Esophagus muscularis mucosa (tissue), 4 donors: ENCODE measurements around the gene CROCC2. TPM values are rescaled to one million over a fixed set of nuclear protein-coding genes. Genes with fewer than 3 reads are reported as not detected.

ENCODE experiments used
- DNase-seq: peaks from one replicate; pipeline ENCODE4 v3.0.0-alpha.2; 2017; ENCODE audit errors: extremely low spot score
- H3K27ac ChIP-seq, 4 donors: fragments of 200-600 bp; sonication (generic); replicated peaks in 1 of 4; 1 replicate in 3 of 4; 2 replicates in 1 of 4; pipeline ENCODE4 v1.5.1; 2016 to 2019; ENCODE audit warnings: mild to moderate bottlenecking in 1 of 4
- H3K27me3 ChIP-seq, 4 donors: fragments of 200-600 bp; sonication (generic); one replicate each; pipeline versions ENCODE4 v1.5.1 to v1.6.0; 2016 to 2019
- H3K36me3 ChIP-seq, 4 donors: fragments of 200-600 bp; sonication (generic); one replicate each; pipeline ENCODE4 v1.5.1; 2016 to 2019
- H3K4me1 ChIP-seq, 4 donors: fragments of 200-600 bp; sonication (generic); one replicate each; pipeline ENCODE4 v1.5.1; 2016 to 2019
- H3K4me3 ChIP-seq, 4 donors: fragments of 200-600 bp; sonication (generic); 1 replicate in 2 of 4; 2 replicates in 2 of 4; pipeline ENCODE4 v1.5.1; 2016 to 2019; ENCODE audit warnings: mild to moderate bottlenecking in 4 of 4, moderate library complexity in 1 of 4
- H3K9me3 ChIP-seq, 4 donors: fragments of 200-600 bp; sonication (generic); 1 replicate in 3 of 4; 2 replicates in 1 of 4; pipeline ENCODE4 v1.5.1; 2016 to 2019
- CTCF ChIP-seq, 3 experiments: fragments of 200-600 bp in 2 of 3; fragments of 450-650 bp in 1 of 3; sonication (generic) in 2 of 3; IDR thresholded peaks; one replicate each; pipeline ENCODE4 v1.5.1; 2017 to 2019; ENCODE audit warnings: antibody characterized with exemption in 3 of 3, mild to moderate bottlenecking in 2 of 3, moderate library complexity in 1 of 3
- EP300 ChIP-seq: sonication (generic); formaldehyde crosslinking; IDR thresholded peaks from one replicate; pipeline ENCODE4 v1.6.1; 2017; ENCODE audit warnings: antibody characterized with exemption
- POLR2A ChIP-seq: fragments of 450-650 bp; IDR thresholded peaks from one replicate; pipeline ENCODE4 v1.6.1; 2017; ENCODE audit warnings: antibody characterized with exemption, moderate library complexity, mild to moderate bottlenecking, low read depth
- POLR2AphosphoS5 ChIP-seq, 2 donors: sonication (generic); formaldehyde crosslinking; IDR thresholded peaks; one replicate each; pipeline ENCODE4 v1.6.1; 2017; ENCODE audit warnings: antibody characterized with exemption in 2 of 2
- WGBS: methylation state at CpG from one replicate; pipeline ENCODE4 v1.1.5; 2018; 5-methylcytosine and 5-hydroxymethylcytosine counted together
- intact Hi-C: fragments of 100-400 bp; cut with DNase I; formaldehyde crosslinking; loops from one replicate; pipeline ENCODE4 v1.15.1; 2023
- total RNA-seq, 4 donors: library from RNA; depleted of rRNA; stranded (reverse); fragments of >200 nt; gene quantifications; one replicate each; pipeline versions ENCODE4 v1.1.0 to v1.2.1, GENCODE V29; 2016

Gene CROCC2
- total RNA-seq, 4 donors from 2014 or later = not detected

GRCh38 chr2:240935103-240935876 is 29.2 kb downstream of the CROCC2 start:
- H3K4me1 ChIP-seq = no peaks in the 10 kb centered on the region
- peaks cover 0 to 16% (median 8%) of the 10 kb centered on the region in 4 donors for H3K9me3 ChIP-seq
- H3K27ac ChIP-seq = no peak overlapping the region
- no peak for DNase-seq
- H3K4me3 ChIP-seq = no peak overlapping the region
- no peak for TF ChIP-seq POLR2A
- no peak for TF ChIP-seq POLR2AphosphoS5 (IDR thresholded peaks at IDR 0.05)
- TF ChIP-seq EP300 = no peak
- TF ChIP-seq CTCF (IDR thresholded peaks at IDR 0.05) = no peak
- peaks cover 0 to 31% (median 0%) of the 10 kb centered on the region in 4 donors for H3K27me3 ChIP-seq
- 77% methylated on average over 16 of the region's 25 CpGs for WGBS
- H3K36me3 ChIP-seq = no peaks in the 10 kb centered on the region
- intact Hi-C loops = no loop called here

GRCh38 chr2:240936106-240936505 is 30.0 kb downstream of the CROCC2 start:
- DNase-seq = no peak
- no peak overlapping the region for H3K4me3 ChIP-seq
- H3K36me3 ChIP-seq = no peaks in the 10 kb centered on the region
- peaks cover 0 to 16% (median 8%) of the 10 kb centered on the region in 4 donors for H3K9me3 ChIP-seq
- TF ChIP-seq CTCF (IDR thresholded peaks at IDR 0.05) (no peak), POLR2AphosphoS5 (IDR thresholded peaks at IDR 0.05) (no peak), EP300 (no peak), POLR2A (no peak)
- intact Hi-C loops = no loop called here
- H3K27ac ChIP-seq = no peak overlapping the region
- no peaks in the 10 kb centered on the region for H3K4me1 ChIP-seq
- peaks cover 0 to 23% (median 0%) of the 10 kb centered on the region in 4 donors for H3K27me3 ChIP-seq
- WGBS = 92% methylated on average over 9 of the region's 9 CpGs

- TF ChIP-seq POLR2A (no peak), POLR2AphosphoS5 (IDR thresholded peaks at IDR 0.05) (no peak), EP300 (no peak), CTCF (IDR thresholded peaks at IDR 0.05) (no peak)
- Histone ChIP-seq H3K4me3 (no peak overlapping the region), H3K36me3 (no peaks in the 10 kb centered on the region), H3K4me1 (no peaks in the 10 kb centered on the region), H3K9me3 (peaks cover 0 to 7% (median 6%) of the 10 kb centered on the region in 4 donors), H3K27me3 (peaks cover 0 to 25% (median 0%) of the 10 kb centered on the region in 4 donors), H3K27ac (no peak overlapping the region)
- no peak for DNase-seq
- 90% methylated on average over 7 of the region's 7 CpGs for WGBS
- intact Hi-C loops = no loop called here
Observed at GRCh38 chr2:240946046-240946445, 39.9 kb downstream of the CROCC2 start.

GRCh38 chr2:240946654-240947053 is 40.5 kb downstream of the CROCC2 start:
- DNase-seq = no peak
- H3K4me3 ChIP-seq = no peak overlapping the region
- intact Hi-C loops = no loop called here

More at GRCh38 chr2:240946654-240947053, 40.5 kb downstream of the CROCC2 start:
- peaks cover 0 to 6% (median 3%) of the 10 kb centered on the region in 4 donors for H3K9me3 ChIP-seq
- TF ChIP-seq POLR2A (no peak), CTCF (IDR thresholded peaks at IDR 0.05) (no peak), EP300 (no peak), POLR2AphosphoS5 (IDR thresholded peaks at IDR 0.05) (no peak)
- no peak overlapping the region for H3K27ac ChIP-seq
- peaks cover 0 to 31% (median 0%) of the 10 kb centered on the region in 4 donors for H3K27me3 ChIP-seq
- no peaks in the 10 kb centered on the region for H3K36me3 ChIP-seq
- H3K4me1 ChIP-seq = no peaks in the 10 kb centered on the region
- WGBS = 81% methylated on average over 3 of the region's 5 CpGs
